ENCODE measurements around the gene ENOX1. TPM values are rescaled to one million over a fixed set of nuclear protein-coding genes. Genes with fewer than 3 reads are reported as not detected.

The ENOX1 gene
- total and polyA plus RNA-seq, 5 donors, result 2.1 to 2.6 (median 2.2) TPM

DNA sequence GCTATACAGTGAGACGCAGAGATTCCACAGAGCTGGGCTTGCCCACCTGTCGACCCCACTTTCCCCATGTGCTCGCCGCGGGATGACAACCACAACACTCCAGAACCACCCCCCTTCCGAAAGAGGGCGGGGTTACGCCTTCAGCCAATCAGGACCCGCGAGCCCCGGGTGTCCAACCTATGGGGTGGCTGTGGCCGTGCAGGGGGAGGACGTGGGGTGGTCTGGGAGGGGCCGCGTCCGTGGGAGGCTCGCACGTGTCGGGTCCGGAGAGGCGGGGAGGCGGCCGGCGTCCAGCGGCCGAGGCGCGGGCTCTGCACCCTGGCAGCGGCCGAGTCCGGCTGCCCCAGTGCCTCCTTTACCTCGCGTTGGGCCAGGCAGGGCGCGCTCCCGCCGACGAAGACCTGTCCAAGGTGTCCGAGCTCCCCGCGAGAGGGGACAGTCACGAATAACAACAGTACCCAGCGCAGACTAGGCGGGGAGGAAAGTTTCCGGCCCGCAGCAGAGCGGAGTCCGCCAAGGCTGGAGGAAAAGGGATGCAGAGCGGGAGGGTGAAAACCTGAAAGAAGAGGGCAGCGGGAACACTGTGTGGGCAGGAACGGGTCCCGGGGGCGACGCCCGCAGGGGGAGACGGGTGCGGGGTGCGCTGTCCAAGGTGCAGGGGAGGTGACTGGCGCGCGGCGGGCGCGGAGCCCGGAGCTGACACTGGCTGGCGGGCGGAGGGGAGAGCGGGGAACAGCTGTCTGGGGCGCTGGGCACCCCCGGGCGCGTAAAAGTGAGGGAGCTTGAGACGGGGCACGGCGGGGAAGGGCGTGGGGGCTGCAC, 911 bp downstream of the ENOX1 start:
- H3K27me3 ChIP-seq (ENCODE audit: control insufficient read depth, insufficient read depth), result no peaks in the 10 kb centered on the region
- peak overlapping the region; percentile 56 for H3K27ac ChIP-seq (ENCODE audit: low read length)
- intact Hi-C loops (cut with DNase I), result loop anchor here in 2 of 4 donors (10.0 kb wide), 1 partner anchor 481 kb away; no protein-coding TSS in a partner anchor
- H3K4me3 ChIP-seq (ENCODE audit: low read length), result peak overlapping the region; percentile 52
- H3K4me1 ChIP-seq (ENCODE audit: control insufficient read depth, insufficient read depth, low read length), result no peaks in the 10 kb centered on the region
- DNase-seq (peak; percentile 87 to 94 (median 92)), ATAC-seq (peak; percentile 93 to 94)
- no peaks in the 10 kb centered on the region for H3K9me3 ChIP-seq (ENCODE audit: control insufficient read depth, low read length)
- 2% methylated on average over 76 of the region's 76 CpGs for WGBS

DNA sequence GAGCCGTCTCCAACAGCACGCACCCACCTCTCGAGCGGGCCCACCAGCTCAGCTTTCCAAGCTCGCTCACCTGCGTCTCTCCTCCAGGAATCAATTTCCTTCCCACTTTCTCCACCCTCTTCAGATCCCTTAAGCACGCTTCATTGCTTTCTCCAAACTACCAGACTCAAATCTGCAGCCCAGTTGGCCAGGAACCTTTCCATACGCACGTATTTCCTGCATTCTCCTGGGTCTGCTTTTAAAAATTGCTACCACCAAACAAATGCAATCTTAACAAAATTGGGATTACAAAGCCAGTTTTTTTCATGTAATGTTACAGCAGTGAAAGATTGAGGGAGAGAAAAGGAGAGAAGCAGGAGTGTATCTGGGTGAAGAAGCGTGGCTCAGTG, 1.5 kb downstream of the ENOX1 start:
- no peaks in the 10 kb centered on the region for H3K27me3 ChIP-seq (ENCODE audit: control insufficient read depth, insufficient read depth)
- intact Hi-C loops (cut with DNase I), result loop anchor here in 2 of 4 donors (10.0 kb wide), 1 partner anchor 480 kb away; no protein-coding TSS in a partner anchor
- peak overlapping the region; percentile 52 for H3K4me3 ChIP-seq (ENCODE audit: low read length)
- ATAC-seq (no peak), DNase-seq (no peak)
- 32% methylated on average over 10 of the region's 10 CpGs for WGBS
- no peak overlapping the region for H3K27ac ChIP-seq (ENCODE audit: low read length)
- no peaks in the 10 kb centered on the region for H3K4me1 ChIP-seq (ENCODE audit: control insufficient read depth, insufficient read depth, low read length)
- H3K9me3 ChIP-seq (ENCODE audit: control insufficient read depth, low read length), result no peaks in the 10 kb centered on the region

DNA sequence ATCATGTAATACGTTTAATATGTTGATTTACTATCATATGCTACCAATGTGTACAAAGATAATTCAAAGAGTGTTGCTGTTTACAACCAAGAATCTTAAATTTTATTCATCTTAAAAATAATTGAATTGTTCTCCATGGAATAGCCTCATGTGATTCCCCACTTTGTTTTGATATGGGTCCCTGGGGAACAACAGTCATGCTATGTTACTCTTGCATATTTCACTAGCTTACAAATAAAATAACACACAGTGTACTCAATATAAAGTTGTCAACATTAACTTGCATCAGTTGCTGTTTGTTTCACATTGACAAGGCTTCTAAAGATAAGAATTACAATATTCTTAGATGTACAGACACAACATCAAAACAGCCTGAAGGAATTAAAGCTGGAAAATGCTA, 2.3 kb downstream of the ENOX1 start:
- intact Hi-C loops (cut with DNase I), result loop anchor here in 2 of 4 donors (10.0 kb wide), 1 partner anchor 480 kb away; no protein-coding TSS in a partner anchor
- WGBS, result 70% methylated on average over 1 of the region's 1 CpG
- H3K9me3 ChIP-seq (ENCODE audit: control insufficient read depth, low read length), result no peaks in the 10 kb centered on the region

DNA sequence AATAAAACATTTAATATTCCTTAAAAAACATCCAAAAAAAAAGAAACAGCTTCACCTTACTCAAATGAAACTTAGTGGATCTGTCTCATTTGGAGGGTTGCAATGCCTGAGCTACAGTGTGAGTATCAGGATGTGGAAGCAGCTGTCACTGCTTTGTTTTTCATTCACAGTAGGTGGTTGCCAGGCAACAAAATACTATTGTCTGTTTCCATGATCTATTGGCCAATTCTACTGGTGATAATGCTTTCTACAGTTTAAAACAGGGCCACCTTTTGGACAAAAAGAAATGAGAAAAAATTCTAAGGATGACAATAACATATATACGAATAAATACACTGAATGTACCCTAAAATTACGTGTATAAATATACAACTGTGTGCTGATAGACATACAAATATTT, 3.0 kb downstream of the ENOX1 start:
- Histone ChIP-seq H3K27me3 (ENCODE audit: control insufficient read depth, insufficient read depth) (no peaks in the 10 kb centered on the region), H3K4me1 (ENCODE audit: control insufficient read depth, insufficient read depth, low read length) (no peaks in the 10 kb centered on the region), H3K9me3 (ENCODE audit: control insufficient read depth, low read length) (no peaks in the 10 kb centered on the region), H3K4me3 (ENCODE audit: low read length) (no peak overlapping the region), H3K27ac (ENCODE audit: low read length) (no peak overlapping the region)
- ATAC-seq, result no peak
- WGBS, result 75% methylated on average over 2 of the region's 2 CpGs
- DNase-seq, result no peak
- intact Hi-C loops (cut with DNase I), result loop anchor here in 2 of 4 donors (10.0 kb wide), 1 partner anchor 479 kb away; no protein-coding TSS in a partner anchor

More for the DNA sequence above, 2.3 kb downstream of the ENOX1 start:
- Histone ChIP-seq H3K27me3 (ENCODE audit: control insufficient read depth, insufficient read depth) (no peaks in the 10 kb centered on the region), H3K27ac (ENCODE audit: low read length) (no peak overlapping the region), H3K4me1 (ENCODE audit: control insufficient read depth, insufficient read depth, low read length) (no peaks in the 10 kb centered on the region), H3K4me3 (ENCODE audit: low read length) (no peak overlapping the region)
- no peak for DNase-seq
- no peak for ATAC-seq

DNA sequence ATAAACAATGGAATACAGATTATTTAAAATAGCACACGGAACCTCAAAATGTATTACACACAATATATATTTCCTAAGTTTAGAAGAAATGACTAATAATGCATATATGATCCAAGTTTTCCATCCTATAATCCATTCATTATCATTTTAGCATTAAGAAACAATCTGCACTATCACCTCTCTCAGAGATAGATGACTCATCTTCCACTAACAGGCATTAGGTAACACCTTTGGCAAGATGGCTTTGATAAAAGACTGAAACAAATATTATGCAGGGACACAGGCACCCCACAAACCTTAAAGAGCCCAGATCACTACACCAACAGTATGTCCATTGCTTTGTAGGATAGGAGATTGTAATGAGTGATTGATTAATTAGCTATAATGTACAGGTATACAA, 4.1 kb downstream of the ENOX1 start:
- no peaks in the 10 kb centered on the region for H3K9me3 ChIP-seq (ENCODE audit: control insufficient read depth, low read length)
- no peaks in the 10 kb centered on the region for H3K4me1 ChIP-seq (ENCODE audit: control insufficient read depth, insufficient read depth, low read length)

DNA sequence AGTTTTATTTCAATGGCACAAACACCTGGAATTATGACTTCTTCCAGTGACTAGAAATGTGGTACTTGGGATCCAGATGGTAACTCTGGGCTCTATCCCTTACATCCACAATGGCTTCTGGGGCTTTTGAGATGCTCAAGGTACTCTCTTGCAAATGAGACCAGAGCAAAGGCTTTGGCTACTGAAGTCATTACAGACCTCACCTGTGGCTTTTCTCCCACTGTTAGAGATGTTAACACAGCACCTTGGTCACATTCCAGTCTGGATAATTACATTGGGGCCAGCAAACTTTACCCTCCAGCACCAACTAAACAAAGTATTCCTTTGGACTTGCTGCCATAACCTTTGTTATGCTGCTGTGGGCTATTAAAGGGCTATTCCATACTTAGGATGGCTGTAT, 6.1 kb downstream of the ENOX1 start:
- intact Hi-C loops (cut with DNase I), result loop anchor here in 2 of 4 donors (10.0 kb wide), 1 partner anchor 476 kb away; no protein-coding TSS in a partner anchor
- DNase-seq, result no peak
- H3K27me3 ChIP-seq (ENCODE audit: control insufficient read depth, insufficient read depth), result no peaks in the 10 kb centered on the region

More for the DNA sequence above, 4.1 kb downstream of the ENOX1 start:
- H3K27me3 ChIP-seq (ENCODE audit: control insufficient read depth, insufficient read depth), result no peaks in the 10 kb centered on the region
- H3K4me3 ChIP-seq (ENCODE audit: low read length), result no peak overlapping the region
- DNase-seq, result no peak
- ATAC-seq, result no peak
- 93% methylated on average over 1 of the region's 1 CpG for WGBS
- H3K27ac ChIP-seq (ENCODE audit: low read length), result no peak overlapping the region
- intact Hi-C loops (cut with DNase I), result loop anchor here in 2 of 4 donors (10.0 kb wide), 1 partner anchor 478 kb away; no protein-coding TSS in a partner anchor

DNA sequence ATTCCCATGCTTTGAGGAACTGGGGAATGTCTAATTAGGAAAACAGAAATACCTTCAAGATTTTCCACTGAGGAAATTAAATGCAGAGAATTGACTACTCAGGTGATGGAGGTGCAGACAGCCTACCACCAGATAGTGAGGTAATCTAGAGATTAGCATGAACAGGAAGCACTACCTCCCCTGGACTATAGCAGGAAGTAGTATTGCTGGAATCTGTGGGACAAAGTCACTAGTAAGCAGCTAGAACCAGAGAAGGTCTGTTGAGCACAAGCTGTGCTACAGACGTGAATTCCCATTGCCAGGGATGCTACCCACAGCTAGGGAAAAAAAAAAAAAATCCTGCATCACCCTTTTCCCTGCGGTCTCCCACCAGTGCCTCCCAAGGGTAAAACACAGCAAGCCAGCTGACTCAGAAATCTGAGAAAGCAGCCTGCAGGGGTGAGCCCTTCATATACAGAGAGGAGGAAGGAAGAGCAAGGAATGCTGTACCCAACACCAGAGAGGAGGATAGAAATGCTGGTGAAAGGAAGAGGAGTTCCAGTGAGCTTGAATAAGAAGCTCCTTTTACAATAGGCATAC, 10.2 kb downstream of the ENOX1 start:
- ATAC-seq, result no peak
- intact Hi-C loops (cut with DNase I), result no loop called here
- Histone ChIP-seq H3K27me3 (ENCODE audit: control insufficient read depth, insufficient read depth) (no peaks in the 10 kb centered on the region), H3K27ac (ENCODE audit: low read length) (no peak overlapping the region), H3K9me3 (ENCODE audit: control insufficient read depth, low read length) (no peaks in the 10 kb centered on the region), H3K4me1 (ENCODE audit: control insufficient read depth, insufficient read depth, low read length) (no peaks in the 10 kb centered on the region), H3K4me3 (ENCODE audit: low read length) (no peak overlapping the region)
- DNase-seq, result no peak
- WGBS, result 72% methylated on average over 2 of the region's 2 CpGs

More for the DNA sequence above, 6.1 kb downstream of the ENOX1 start:
- no peak overlapping the region for H3K4me3 ChIP-seq (ENCODE audit: low read length)
- no peak for ATAC-seq
- H3K4me1 ChIP-seq (ENCODE audit: control insufficient read depth, insufficient read depth, low read length), result no peaks in the 10 kb centered on the region
- H3K9me3 ChIP-seq (ENCODE audit: control insufficient read depth, low read length), result no peaks in the 10 kb centered on the region
- no peak overlapping the region for H3K27ac ChIP-seq (ENCODE audit: low read length)

DNA sequence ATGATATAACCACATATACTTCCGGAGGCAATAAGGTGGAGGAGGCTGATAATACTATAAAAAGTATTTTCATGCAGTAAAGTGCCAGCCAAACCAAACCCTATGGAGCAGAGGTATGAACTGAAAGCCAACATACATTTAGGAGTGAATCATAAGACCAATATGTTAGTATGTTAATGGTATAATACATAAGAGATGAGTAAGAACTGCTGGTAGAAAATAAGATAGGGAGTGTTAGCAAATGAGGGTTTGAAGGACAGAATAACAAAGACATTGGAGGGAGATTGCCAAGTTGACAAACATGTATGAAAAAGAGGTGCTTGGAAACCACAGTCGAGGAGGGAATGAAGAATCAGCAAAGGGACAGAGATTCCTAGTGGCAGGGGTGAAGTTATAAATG, 10.8 kb downstream of the ENOX1 start:
- ATAC-seq (no peak), DNase-seq (no peak)
- intact Hi-C loops (cut with DNase I), result no loop called here
- 77% methylated on average over 2 of the region's 2 CpGs for WGBS
- no peaks in the 10 kb centered on the region for H3K27me3 ChIP-seq (ENCODE audit: control insufficient read depth, insufficient read depth)
- no peak overlapping the region for H3K4me3 ChIP-seq (ENCODE audit: low read length)
- H3K27ac ChIP-seq (ENCODE audit: low read length), result no peak overlapping the region
- no peaks in the 10 kb centered on the region for H3K4me1 ChIP-seq (ENCODE audit: control insufficient read depth, insufficient read depth, low read length)
- no peaks in the 10 kb centered on the region for H3K9me3 ChIP-seq (ENCODE audit: control insufficient read depth, low read length)

DNA sequence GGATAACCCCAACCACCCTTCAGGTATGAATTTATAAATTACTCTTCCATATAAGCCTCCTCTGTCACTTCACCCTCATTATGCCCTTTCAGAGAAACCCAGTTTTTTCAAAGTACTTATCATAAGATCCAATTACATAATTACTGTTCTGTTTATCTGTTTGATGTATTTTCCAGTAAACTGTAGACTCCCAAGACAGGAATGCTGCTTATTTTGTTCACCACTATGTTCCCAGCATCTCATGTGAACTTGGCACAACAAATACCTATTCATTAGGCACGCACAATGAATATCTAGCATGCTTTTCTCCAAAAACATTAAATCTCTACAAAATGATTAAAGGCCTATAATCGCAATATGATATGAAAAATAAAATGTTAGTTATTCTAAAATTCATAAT, 13.2 kb downstream of the ENOX1 start:
- no peaks in the 10 kb centered on the region for H3K4me1 ChIP-seq (ENCODE audit: control insufficient read depth, insufficient read depth, low read length)
- intact Hi-C loops (cut with DNase I), result no loop called here
- H3K27ac ChIP-seq (ENCODE audit: low read length), result no peak overlapping the region
- H3K9me3 ChIP-seq (ENCODE audit: control insufficient read depth, low read length), result no peaks in the 10 kb centered on the region
- DNase-seq (no peak), ATAC-seq (no peak)
- 79% methylated on average over 2 of the region's 2 CpGs for WGBS
- no peaks in the 10 kb centered on the region for H3K27me3 ChIP-seq (ENCODE audit: control insufficient read depth, insufficient read depth)
- no peak overlapping the region for H3K4me3 ChIP-seq (ENCODE audit: low read length)

DNA sequence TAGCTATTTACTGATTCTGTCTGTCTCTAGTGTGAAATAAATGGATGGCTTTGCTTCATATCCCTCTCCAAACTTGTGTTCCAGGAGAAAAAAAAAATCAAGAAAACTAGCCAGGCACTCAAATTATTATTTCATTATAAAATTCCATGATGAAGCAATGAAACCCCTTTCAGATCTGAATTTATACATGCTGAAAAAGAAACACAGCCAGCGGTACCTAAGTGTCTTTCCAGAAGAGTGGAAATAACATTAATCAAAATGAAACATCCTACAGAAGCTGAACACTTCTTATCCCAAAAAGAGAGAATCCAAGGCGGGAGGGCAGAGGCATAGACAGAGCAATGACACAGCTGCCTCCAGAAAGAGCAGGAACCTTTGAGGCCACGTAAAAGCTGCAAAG, 15.9 kb downstream of the ENOX1 start:
- no peak overlapping the region for H3K4me3 ChIP-seq (ENCODE audit: low read length)
- peaks cover 3% of the 10 kb centered on the region for H3K4me1 ChIP-seq (ENCODE audit: control insufficient read depth, insufficient read depth, low read length)
- no peaks in the 10 kb centered on the region for H3K27me3 ChIP-seq (ENCODE audit: control insufficient read depth, insufficient read depth)
- DNase-seq (no peak), ATAC-seq (no peak)
- WGBS, result 69% methylated on average over 3 of the region's 3 CpGs
- intact Hi-C loops (cut with DNase I), result no loop called here
- no peaks in the 10 kb centered on the region for H3K9me3 ChIP-seq (ENCODE audit: control insufficient read depth, low read length)
- no peak overlapping the region for H3K27ac ChIP-seq (ENCODE audit: low read length)

DNA sequence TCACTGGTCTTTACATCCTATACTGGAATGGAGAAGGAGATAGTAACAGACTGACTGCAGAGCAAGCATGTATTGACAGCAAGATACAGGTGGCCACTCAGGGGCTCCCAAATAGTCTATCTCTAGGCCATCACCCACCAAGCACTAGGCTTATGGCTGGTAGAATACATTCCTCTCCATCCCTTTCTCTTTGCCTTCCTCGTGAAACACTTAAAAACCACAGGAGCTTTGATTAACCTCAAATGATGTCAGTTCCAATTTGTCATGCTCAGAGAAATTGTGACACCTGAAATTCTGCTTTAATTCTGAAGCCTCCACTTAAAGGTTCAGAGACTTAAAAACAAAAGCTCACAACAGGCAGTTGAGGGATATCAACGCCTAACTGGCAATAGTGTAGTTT, 17.2 kb downstream of the ENOX1 start:
- ATAC-seq (no peak), DNase-seq (no peak)
- intact Hi-C loops (cut with DNase I), result no loop called here
- Histone ChIP-seq H3K4me1 (ENCODE audit: control insufficient read depth, insufficient read depth, low read length) (peaks cover 6% of the 10 kb centered on the region), H3K4me3 (ENCODE audit: low read length) (no peak overlapping the region), H3K9me3 (ENCODE audit: control insufficient read depth, low read length) (no peaks in the 10 kb centered on the region), H3K27ac (ENCODE audit: low read length) (no peak overlapping the region), H3K27me3 (ENCODE audit: control insufficient read depth, insufficient read depth) (no peaks in the 10 kb centered on the region)
- 81% methylated on average over 2 of the region's 2 CpGs for WGBS

Data from right cardiac atrium (tissue), 5 donors.